Liver (tissue), 9 donors: Measurements from ENCODE around the gene CRB2. TPM values are rescaled to one million over a fixed set of nuclear protein-coding genes. Genes with fewer than 3 reads are reported as not detected.

Source experiments
- DNase-seq: peaks from one replicate; pipeline ENCODE4 v3.0.0-alpha.2; 2017; ENCODE audit warnings: low spot score
- H3K27ac ChIP-seq, 2 donors: one replicate each; pipeline ENCODE4 v1.7.0; 2013; ENCODE audit warnings: inconsistent platforms in 2 of 2, low read length in 2 of 2, control low read depth in 1 of 2, low read depth in 1 of 2, mild to moderate bottlenecking in 1 of 2
- H3K27me3 ChIP-seq, 4 donors: one replicate each; pipeline versions ENCODE4 v1.6.1 to v1.7.0; 2013; ENCODE audit warnings: low read length in 3 of 4, inconsistent platforms in 1 of 4, mild to moderate bottlenecking in 1 of 4, moderate library complexity in 1 of 4; ENCODE audit not compliant: control insufficient read depth in 4 of 4, insufficient read depth in 4 of 4
- H3K36me3 ChIP-seq, 4 donors: one replicate each; pipeline versions ENCODE4 v1.6.1 to v1.7.0; 2013; ENCODE audit warnings: low read length in 3 of 4, mild to moderate bottlenecking in 3 of 4, low read depth in 1 of 4, moderate library complexity in 1 of 4; ENCODE audit not compliant: control insufficient read depth in 4 of 4, insufficient read depth in 3 of 4
- H3K4me1 ChIP-seq, 4 donors: one replicate each; pipeline versions ENCODE4 v1.6.1 to v1.7.0; 2013; ENCODE audit warnings: low read length in 3 of 4, mild to moderate bottlenecking in 3 of 4, moderate library complexity in 1 of 4; ENCODE audit not compliant: control insufficient read depth in 4 of 4, insufficient read depth in 4 of 4
- H3K4me3 ChIP-seq, 3 donors: one replicate each; pipeline versions ENCODE4 v1.6.1 to v1.7.0; 2013; ENCODE audit warnings: low read length in 3 of 3, control low read depth in 1 of 3, low read depth in 1 of 3, mild to moderate bottlenecking in 1 of 3
- H3K9ac ChIP-seq, 2 donors: one replicate each; pipeline ENCODE4 v1.7.0; 2013; ENCODE audit warnings: low read length in 2 of 2, mild to moderate bottlenecking in 2 of 2, moderate library complexity in 2 of 2, control low read depth in 1 of 2, low read depth in 1 of 2
- H3K9me3 ChIP-seq, 4 donors: one replicate each; pipeline versions ENCODE4 v1.6.1 to v1.7.0; 2013; ENCODE audit warnings: low read length in 3 of 4; ENCODE audit not compliant: control insufficient read depth in 4 of 4
- FOXA1 ChIP-seq: IDR thresholded peaks from 2 replicates; pipeline ENCODE4 v1.6.1; 2016; ENCODE audit warnings: antibody characterized with exemption
- GABPA ChIP-seq, 2 donors: IDR thresholded peaks in 1 of 2; conservative IDR thresholded peaks in 1 of 2; 2 replicates each; pipeline ENCODE4 v1.6.1; 2016; ENCODE audit warnings: antibody characterized with exemption in 2 of 2, mild to moderate bottlenecking in 1 of 2, moderate library complexity in 1 of 2
- RAD21 ChIP-seq, 2 donors: IDR thresholded peaks; 2 replicates each; pipeline ENCODE4 v1.6.1; 2016; ENCODE audit warnings: antibody characterized with exemption in 2 of 2, mild to moderate bottlenecking in 2 of 2
- RXRA ChIP-seq, 2 donors: IDR thresholded peaks; 2 replicates each; pipeline ENCODE4 v1.6.1; 2017 to 2018; ENCODE audit warnings: antibody characterized with exemption in 2 of 2, mild to moderate bottlenecking in 1 of 2
- WGBS: extraction: QIAGEN DNeasy Blood & Tissue Kit; methylation state at CpG from one replicate; pipeline ENCODE4 v1.1.7; 2013; 5-methylcytosine and 5-hydroxymethylcytosine counted together
- polyA plus RNA-seq, 2 donors: library from polyadenylated mRNA; stranded (reverse) in 1 of 2; unstranded in 1 of 2; fragments of 200-250 nt in 1 of 2; fragments of >200 nt in 1 of 2; fragmentation: Nextera tagmentation in 1 of 2; extraction: Ambion mirVana in 1 of 2; gene quantifications; one replicate each; pipeline versions ENCODE4 v1.2.1 to v1.2.3, GENCODE V29; 2013 to 2015
- total RNA-seq, 2 donors: library from RNA; depleted of rRNA; stranded (reverse); fragments of >200 nt; gene quantifications; one replicate each; pipeline ENCODE4 v1.2.3, GENCODE V29; 2014
- TF ChIP-seq, protein P1 (sequence below): IDR thresholded peaks from 2 replicates; pipeline ENCODE4 v1.6.1; 2016; ENCODE audit warnings: antibody characterized with exemption
- TF ChIP-seq, protein P2 (sequence below): IDR thresholded peaks from 2 replicates; pipeline ENCODE4 v1.6.1; 2016; ENCODE audit warnings: antibody characterized with exemption
- TF ChIP-seq, protein P3 (sequence below): IDR thresholded peaks from 2 replicates; pipeline ENCODE4 v1.6.1; 2016; ENCODE audit warnings: antibody characterized with exemption, mild to moderate bottlenecking
- TF ChIP-seq, protein P4 (sequence below): fragments of 150-350 bp; IDR thresholded peaks from 2 replicates; pipeline ENCODE4 v1.5.1; 2017; ENCODE audit warnings: improper control_type of control experiment, low read depth, low read length; ENCODE audit not compliant: missing input control
- TF ChIP-seq, protein P5 (sequence below): IDR thresholded peaks from 2 replicates; pipeline ENCODE4 v1.6.1; 2016; ENCODE audit warnings: antibody characterized with exemption
- donor health status: healthy.
- donor health status: healthy.
- donor health status: healthy.
- donor health status: healthy.
- donor health status: healthy.

The CRB2 gene
- total and polyA plus RNA-seq, 4 donors, result 1.7 TPM; not detected in 3

DNA sequence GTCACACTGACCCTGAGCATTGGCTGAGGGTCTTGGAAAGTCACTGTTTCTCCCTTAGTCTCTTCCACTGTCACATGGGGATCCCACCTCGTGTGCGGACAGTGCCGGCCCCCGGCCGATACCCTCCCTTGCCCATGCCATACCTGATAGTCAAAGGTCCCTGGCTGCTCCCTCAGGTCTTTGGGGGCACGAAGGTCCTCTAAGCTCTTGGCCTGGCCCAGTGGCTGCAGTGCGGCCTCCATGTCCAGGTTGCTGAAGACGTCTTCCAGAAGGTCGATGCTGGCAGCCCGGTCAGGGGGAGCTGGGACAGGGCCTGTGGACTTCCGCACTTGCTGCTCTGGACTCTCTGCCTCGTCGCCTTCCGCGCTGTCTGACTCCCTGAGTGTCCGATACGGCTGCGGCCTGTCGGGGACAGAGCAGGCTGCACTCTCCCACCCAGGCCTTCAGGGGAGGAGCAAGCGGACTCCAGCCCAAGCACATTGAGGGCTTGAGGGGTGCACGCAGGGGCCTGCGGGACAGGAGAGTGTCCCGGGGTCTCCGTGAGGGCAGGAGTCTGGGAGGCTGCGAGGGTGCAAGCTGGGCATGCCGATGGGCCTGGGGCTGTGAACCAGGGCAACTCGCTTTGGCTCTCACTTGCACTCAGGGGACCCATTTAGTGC lies 27.6 kb downstream of the CRB2 start:
- no peak for DNase-seq
- TF ChIP-seq FOXA1, result no peak
- no peak for TF ChIP-seq GABPA (IDR thresholded peaks at IDR 0.05 in 1 of 2, conservative IDR thresholded peaks at IDR 0.05 in 1 of 2)
- TF ChIP-seq, protein P1, sequence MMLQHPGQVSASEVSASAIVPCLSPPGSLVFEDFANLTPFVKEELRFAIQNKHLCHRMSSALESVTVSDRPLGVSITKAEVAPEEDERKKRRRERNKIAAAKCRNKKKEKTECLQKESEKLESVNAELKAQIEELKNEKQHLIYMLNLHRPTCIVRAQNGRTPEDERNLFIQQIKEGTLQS, result no peak
- TF ChIP-seq, protein P2, sequence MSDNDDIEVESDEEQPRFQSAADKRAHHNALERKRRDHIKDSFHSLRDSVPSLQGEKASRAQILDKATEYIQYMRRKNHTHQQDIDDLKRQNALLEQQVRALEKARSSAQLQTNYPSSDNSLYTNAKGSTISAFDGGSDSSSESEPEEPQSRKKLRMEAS, result no peak
- TF ChIP-seq, protein P3, sequence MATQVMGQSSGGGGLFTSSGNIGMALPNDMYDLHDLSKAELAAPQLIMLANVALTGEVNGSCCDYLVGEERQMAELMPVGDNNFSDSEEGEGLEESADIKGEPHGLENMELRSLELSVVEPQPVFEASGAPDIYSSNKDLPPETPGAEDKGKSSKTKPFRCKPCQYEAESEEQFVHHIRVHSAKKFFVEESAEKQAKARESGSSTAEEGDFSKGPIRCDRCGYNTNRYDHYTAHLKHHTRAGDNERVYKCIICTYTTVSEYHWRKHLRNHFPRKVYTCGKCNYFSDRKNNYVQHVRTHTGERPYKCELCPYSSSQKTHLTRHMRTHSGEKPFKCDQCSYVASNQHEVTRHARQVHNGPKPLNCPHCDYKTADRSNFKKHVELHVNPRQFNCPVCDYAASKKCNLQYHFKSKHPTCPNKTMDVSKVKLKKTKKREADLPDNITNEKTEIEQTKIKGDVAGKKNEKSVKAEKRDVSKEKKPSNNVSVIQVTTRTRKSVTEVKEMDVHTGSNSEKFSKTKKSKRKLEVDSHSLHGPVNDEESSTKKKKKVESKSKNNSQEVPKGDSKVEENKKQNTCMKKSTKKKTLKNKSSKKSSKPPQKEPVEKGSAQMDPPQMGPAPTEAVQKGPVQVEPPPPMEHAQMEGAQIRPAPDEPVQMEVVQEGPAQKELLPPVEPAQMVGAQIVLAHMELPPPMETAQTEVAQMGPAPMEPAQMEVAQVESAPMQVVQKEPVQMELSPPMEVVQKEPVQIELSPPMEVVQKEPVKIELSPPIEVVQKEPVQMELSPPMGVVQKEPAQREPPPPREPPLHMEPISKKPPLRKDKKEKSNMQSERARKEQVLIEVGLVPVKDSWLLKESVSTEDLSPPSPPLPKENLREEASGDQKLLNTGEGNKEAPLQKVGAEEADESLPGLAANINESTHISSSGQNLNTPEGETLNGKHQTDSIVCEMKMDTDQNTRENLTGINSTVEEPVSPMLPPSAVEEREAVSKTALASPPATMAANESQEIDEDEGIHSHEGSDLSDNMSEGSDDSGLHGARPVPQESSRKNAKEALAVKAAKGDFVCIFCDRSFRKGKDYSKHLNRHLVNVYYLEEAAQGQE, result no peak
- TF ChIP-seq RAD21 (IDR thresholded peaks at IDR 0.05), result no peak
- H3K27me3 ChIP-seq, result no peaks in the 10 kb centered on the region
- H3K9me3 ChIP-seq, result no peaks in the 10 kb centered on the region
- H3K4me1 ChIP-seq, result no peaks in the 10 kb centered on the region
- no peak overlapping the region for H3K9ac ChIP-seq
- WGBS, result 89% methylated on average over 27 of the region's 27 CpGs
- peaks cover 0 to 13% (median 4%) of the 10 kb centered on the region in 4 donors for H3K36me3 ChIP-seq
- H3K4me3 ChIP-seq, result no peak overlapping the region
- no peak overlapping the region for H3K27ac ChIP-seq

DNA sequence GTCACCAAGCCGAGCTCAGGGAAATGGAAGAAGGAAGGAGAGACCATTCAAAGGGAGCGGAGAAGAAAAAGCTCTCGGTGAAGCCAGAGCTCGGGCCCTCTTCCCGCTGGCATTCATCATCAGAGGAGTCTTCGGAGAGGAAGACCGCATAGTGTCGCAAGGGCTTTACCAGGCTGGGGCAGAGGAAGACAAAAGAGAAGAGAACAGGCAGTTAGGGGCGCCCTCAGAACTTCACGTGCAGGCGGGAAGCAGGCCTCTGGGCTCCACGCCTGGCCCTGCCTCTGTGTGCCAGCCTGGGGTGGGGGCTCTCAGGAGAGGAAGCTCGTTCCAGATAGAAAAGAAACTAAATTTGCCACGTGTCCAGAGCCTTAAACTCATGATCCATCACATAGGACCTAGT lies 31.7 kb downstream of the CRB2 start:
- Histone ChIP-seq H3K27ac (no peak overlapping the region), H3K9me3 (no peaks in the 10 kb centered on the region), H3K36me3 (peaks cover 0 to 9% (median 1%) of the 10 kb centered on the region in 4 donors), H3K9ac (no peak overlapping the region), H3K4me3 (no peak overlapping the region), H3K4me1 (no peaks in the 10 kb centered on the region), H3K27me3 (no peaks in the 10 kb centered on the region)
- no peak for DNase-seq
- 85% methylated on average over 14 of the region's 14 CpGs for WGBS
- TF ChIP-seq, protein P4, sequence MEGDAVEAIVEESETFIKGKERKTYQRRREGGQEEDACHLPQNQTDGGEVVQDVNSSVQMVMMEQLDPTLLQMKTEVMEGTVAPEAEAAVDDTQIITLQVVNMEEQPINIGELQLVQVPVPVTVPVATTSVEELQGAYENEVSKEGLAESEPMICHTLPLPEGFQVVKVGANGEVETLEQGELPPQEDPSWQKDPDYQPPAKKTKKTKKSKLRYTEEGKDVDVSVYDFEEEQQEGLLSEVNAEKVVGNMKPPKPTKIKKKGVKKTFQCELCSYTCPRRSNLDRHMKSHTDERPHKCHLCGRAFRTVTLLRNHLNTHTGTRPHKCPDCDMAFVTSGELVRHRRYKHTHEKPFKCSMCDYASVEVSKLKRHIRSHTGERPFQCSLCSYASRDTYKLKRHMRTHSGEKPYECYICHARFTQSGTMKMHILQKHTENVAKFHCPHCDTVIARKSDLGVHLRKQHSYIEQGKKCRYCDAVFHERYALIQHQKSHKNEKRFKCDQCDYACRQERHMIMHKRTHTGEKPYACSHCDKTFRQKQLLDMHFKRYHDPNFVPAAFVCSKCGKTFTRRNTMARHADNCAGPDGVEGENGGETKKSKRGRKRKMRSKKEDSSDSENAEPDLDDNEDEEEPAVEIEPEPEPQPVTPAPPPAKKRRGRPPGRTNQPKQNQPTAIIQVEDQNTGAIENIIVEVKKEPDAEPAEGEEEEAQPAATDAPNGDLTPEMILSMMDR, result no peak
- TF ChIP-seq, protein P5, sequence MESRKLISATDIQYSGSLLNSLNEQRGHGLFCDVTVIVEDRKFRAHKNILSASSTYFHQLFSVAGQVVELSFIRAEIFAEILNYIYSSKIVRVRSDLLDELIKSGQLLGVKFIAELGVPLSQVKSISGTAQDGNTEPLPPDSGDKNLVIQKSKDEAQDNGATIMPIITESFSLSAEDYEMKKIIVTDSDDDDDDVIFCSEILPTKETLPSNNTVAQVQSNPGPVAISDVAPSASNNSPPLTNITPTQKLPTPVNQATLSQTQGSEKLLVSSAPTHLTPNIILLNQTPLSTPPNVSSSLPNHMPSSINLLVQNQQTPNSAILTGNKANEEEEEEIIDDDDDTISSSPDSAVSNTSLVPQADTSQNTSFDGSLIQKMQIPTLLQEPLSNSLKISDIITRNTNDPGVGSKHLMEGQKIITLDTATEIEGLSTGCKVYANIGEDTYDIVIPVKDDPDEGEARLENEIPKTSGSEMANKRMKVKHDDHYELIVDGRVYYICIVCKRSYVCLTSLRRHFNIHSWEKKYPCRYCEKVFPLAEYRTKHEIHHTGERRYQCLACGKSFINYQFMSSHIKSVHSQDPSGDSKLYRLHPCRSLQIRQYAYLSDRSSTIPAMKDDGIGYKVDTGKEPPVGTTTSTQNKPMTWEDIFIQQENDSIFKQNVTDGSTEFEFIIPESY, result no peak
- TF ChIP-seq RXRA (IDR thresholded peaks at IDR 0.05), result no peak
